ENCODE measurements around the gene SPANXN5.
"Not testable (repeated sequence)": the region's sequence is repeated elsewhere in the genome, so short reads cannot be mapped to it uniquely, and the experiment has no call there.

GRCh38 chrX:52797327-52797726 lies at the start of gene SPANXN5:
- not testable (repeated sequence) for TF ChIP-seq CTCF (IDR thresholded peaks at IDR 0.05; ENCODE audit: low read length); EZH2 (IDR thresholded peaks at IDR 0.05; ENCODE audit: borderline replicate concordance, low read length)

Measured in OCI-LY1 (cell line).